Testis (tissue), 3 donors: ENCODE results near the gene VDAC1. TPM values are rescaled to one million over a fixed set of nuclear protein-coding genes. Genes with fewer than 3 reads are reported as not detected.

Experiments used
- DNase-seq: peaks from one replicate; pipeline ENCODE4 v3.0.0-alpha.2; 2019
- H3K27ac ChIP-seq, 2 donors: fragments of 200-600 bp; sonication (generic); one replicate each; pipeline ENCODE4 v1.5.1; 2019
- H3K27me3 ChIP-seq: fragments of 200-600 bp; sonication (generic); one replicate; pipeline ENCODE4 v1.5.1; 2019
- H3K36me3 ChIP-seq: fragments of 200-600 bp; sonication (generic); one replicate; pipeline ENCODE4 v1.5.1; 2017; ENCODE audit warnings: low read depth; ENCODE audit errors: missing control alignments
- H3K4me1 ChIP-seq: fragments of 200-600 bp; sonication (generic); one replicate; pipeline ENCODE4 v1.5.1; 2019
- H3K4me3 ChIP-seq, 2 donors: fragments of 200-600 bp; sonication (generic); one replicate each; pipeline ENCODE4 v1.5.1; 2017 to 2019
- H3K9me3 ChIP-seq: fragments of 200-600 bp; sonication (generic); one replicate; pipeline ENCODE4 v1.5.1; 2017
- POLR2A ChIP-seq: fragments of 450-650 bp; IDR thresholded peaks from one replicate; pipeline ENCODE4 v1.6.1; 2017; ENCODE audit warnings: antibody characterized with exemption, mild to moderate bottlenecking, moderate library complexity
- WGBS, 2 donors: methylation state at CpG; one replicate each; pipeline ENCODE4 v1.1.5; 2018; 5-methylcytosine and 5-hydroxymethylcytosine counted together
- intact Hi-C: fragments of 100-400 bp; cut with DNase I; formaldehyde crosslinking; loops from one replicate; pipeline ENCODE4 v1.15.1; 2023; ENCODE audit warnings: low total_unique reads
- polyA plus RNA-seq: library from polyadenylated mRNA; stranded (reverse); fragments of 350-450 nt; fragmentation: Illumina TruSeq; extraction: RNeasy Lipid Tissue Mini Kit (QIAGEN cat#74804); gene quantifications from one replicate; pipeline ENCODE4 v1.2.3, GENCODE V29; 2014; ENCODE audit warnings: low read depth, low replicate concordance; ENCODE audit not compliant: insufficient read depth
- total RNA-seq, 2 donors: library from RNA; depleted of rRNA; stranded (reverse); fragments of >200 nt; gene quantifications; one replicate each; pipeline ENCODE4 v1.2.3, GENCODE V29; 2016
- TF ChIP-seq, protein P1 (sequence below), 3 experiments: fragments of 450-650 bp in 2 of 3; fragments of 200-600 bp in 1 of 3; sonication (generic) in 1 of 3; IDR thresholded peaks; one replicate each; pipeline ENCODE4 v1.5.1; 2016 to 2019; ENCODE audit warnings: antibody characterized with exemption in 3 of 3, mild to moderate bottlenecking in 2 of 3, moderate library complexity in 1 of 3

VDAC1 gene
- total and polyA plus RNA-seq, 3 donors from 2014 or later: 88.4 to 151 (median 127) TPM

DNA sequence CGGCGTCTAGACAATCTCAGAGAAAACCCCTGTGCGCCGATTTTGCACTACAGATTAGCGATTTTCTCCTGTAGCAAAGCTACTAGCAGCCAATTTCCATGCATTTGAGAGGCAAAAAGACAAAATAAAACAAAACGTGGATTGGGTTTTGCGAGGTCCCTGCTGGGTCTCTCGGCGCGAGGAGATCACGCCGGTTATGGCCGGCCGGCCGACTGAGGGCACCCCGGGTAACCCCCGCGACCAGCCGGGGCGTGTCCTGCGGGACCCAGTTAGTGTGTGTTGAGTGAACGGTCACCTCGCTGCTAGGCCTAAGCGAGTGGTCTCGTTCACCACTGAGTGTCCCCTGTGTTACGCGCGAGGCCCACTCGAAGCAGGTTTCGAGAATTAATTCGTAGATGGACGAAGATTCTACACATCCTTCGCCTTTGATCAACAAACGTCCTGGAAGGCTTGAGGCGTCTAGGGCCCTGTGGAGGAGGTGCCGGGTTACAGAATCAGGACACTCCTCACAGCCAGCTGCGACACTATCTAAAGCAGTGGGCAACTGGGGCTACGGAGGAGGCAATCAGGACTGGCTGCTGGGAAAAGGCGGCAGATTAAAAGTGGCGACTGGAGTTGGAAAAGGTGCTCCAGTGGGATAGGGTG, 764 bp upstream of the VDAC1 start:
- TF ChIP-seq, protein P1, sequence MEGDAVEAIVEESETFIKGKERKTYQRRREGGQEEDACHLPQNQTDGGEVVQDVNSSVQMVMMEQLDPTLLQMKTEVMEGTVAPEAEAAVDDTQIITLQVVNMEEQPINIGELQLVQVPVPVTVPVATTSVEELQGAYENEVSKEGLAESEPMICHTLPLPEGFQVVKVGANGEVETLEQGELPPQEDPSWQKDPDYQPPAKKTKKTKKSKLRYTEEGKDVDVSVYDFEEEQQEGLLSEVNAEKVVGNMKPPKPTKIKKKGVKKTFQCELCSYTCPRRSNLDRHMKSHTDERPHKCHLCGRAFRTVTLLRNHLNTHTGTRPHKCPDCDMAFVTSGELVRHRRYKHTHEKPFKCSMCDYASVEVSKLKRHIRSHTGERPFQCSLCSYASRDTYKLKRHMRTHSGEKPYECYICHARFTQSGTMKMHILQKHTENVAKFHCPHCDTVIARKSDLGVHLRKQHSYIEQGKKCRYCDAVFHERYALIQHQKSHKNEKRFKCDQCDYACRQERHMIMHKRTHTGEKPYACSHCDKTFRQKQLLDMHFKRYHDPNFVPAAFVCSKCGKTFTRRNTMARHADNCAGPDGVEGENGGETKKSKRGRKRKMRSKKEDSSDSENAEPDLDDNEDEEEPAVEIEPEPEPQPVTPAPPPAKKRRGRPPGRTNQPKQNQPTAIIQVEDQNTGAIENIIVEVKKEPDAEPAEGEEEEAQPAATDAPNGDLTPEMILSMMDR (IDR thresholded peaks at IDR 0.05): no peak
- no peak for TF ChIP-seq POLR2A
- DNase-seq: peak; percentile 54
- intact Hi-C loops: no loop called here
- Histone ChIP-seq H3K9me3 (no peaks in the 10 kb centered on the region), H3K4me1 (peaks cover 32% of the 10 kb centered on the region), H3K36me3 (no peaks in the 10 kb centered on the region), H3K27me3 (no peaks in the 10 kb centered on the region), H3K27ac (peak overlapping the region; percentile 98 to 99), H3K4me3 (peak overlapping the region; percentile 92 to 93)
- WGBS, 2 donors: 5 to 8% methylated on average over 37 to 40 of the region's 40 CpGs

DNA sequence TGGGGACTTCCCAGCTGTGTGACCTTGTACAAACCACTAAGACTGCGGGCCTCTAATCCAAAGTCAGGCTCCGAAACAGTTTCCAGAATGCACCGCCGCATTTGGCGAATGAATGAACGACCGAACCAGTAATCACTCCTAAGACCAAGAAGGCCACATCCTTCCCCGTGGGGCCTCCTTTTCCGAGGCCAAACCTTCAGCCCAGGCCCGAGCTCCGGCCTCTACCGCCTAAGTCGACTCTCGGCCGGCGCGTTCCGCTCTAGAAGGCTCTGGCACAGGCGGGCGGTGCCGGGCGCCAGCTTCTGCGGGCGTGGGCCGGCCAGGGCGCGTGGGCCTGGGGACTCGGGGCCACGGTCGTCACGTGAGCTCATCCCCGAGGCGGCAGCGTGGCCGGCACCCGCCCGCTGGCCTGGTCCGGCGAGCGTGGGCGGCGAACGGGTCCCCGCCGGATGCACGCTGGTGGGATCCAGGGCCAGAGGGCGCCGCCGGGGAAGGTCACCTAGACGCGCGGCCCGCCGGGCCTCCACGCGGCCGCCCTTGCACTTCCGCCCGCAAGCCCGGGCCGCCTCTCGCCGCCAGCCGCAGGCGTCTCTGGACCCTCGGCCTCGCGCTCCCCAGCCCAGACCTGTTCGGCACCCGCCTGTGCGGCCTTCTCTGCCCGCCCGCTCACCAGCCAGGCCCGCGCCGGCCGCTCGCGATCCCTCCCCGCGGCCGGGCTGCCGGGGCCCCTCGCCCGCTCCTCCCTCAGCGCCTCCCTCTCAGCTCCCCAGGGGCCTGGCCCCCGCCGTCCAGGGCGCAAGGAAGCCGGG, 754 bp downstream of the VDAC1 start:
- Histone ChIP-seq H3K9me3 (no peaks in the 10 kb centered on the region), H3K27me3 (no peaks in the 10 kb centered on the region), H3K4me3 (peak overlapping the region; percentile 92 to 93), H3K27ac (peak overlapping the region; percentile 98 to 99), H3K4me1 (peaks cover 42% of the 10 kb centered on the region), H3K36me3 (no peaks in the 10 kb centered on the region)
- peak; percentile 68 for DNase-seq
- no peak for TF ChIP-seq POLR2A
- TF ChIP-seq, protein P1 (IDR thresholded peaks at IDR 0.05): no peak
- 0% methylated on average over 39 to 78 of the region's 90 CpGs for WGBS, 2 donors
- intact Hi-C loops: no loop called here

DNA sequence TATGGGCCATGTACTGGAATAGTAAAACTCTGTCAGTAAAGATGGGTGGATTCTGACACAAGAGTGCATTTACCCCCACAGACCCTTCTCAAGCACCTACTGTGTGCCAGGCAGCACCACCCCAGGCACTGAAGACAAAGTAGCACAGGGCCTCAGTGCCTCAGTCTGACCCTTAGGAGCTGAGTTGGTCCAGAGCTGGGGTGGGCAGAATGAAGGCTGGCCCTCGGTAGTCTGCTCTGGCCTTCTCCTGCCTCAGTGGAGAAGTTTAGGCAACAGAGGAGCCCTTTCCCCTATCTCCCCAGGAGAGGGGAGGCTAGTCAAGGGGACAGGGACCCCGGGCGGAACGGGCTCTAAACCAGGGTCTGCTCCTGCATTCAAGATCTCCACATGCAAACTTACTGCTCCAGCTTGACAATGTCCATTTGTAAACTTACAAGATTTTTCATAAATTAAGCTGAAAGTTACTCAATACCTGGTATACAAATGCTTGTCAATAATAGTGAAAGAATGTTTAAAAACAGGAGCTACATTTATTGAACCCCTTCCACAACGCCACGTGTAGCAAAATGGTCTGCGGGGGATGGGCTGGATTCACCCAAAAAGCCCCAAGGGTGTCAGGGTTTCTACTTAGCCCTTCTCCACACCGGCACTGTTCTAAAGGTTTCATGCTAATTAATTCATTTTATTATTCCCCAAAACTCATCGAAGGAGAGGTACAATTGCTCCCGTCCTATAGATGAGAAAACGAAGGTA, 1.5 kb downstream of the VDAC1 start:
- peak overlapping the region; percentile 92 to 93 for H3K4me3 ChIP-seq
- no peak for DNase-seq
- H3K27me3 ChIP-seq: no peaks in the 10 kb centered on the region
- H3K36me3 ChIP-seq: no peaks in the 10 kb centered on the region
- 12 to 24% methylated on average over 11 of the region's 11 CpGs for WGBS, 2 donors
- H3K27ac ChIP-seq: peak overlapping the region; percentile 98 to 99
- H3K9me3 ChIP-seq: no peaks in the 10 kb centered on the region
- intact Hi-C loops: no loop called here
- peaks cover 42% of the 10 kb centered on the region for H3K4me1 ChIP-seq
- TF ChIP-seq, protein P1 (IDR thresholded peaks at IDR 0.05): no peak
- TF ChIP-seq POLR2A: no peak

DNA sequence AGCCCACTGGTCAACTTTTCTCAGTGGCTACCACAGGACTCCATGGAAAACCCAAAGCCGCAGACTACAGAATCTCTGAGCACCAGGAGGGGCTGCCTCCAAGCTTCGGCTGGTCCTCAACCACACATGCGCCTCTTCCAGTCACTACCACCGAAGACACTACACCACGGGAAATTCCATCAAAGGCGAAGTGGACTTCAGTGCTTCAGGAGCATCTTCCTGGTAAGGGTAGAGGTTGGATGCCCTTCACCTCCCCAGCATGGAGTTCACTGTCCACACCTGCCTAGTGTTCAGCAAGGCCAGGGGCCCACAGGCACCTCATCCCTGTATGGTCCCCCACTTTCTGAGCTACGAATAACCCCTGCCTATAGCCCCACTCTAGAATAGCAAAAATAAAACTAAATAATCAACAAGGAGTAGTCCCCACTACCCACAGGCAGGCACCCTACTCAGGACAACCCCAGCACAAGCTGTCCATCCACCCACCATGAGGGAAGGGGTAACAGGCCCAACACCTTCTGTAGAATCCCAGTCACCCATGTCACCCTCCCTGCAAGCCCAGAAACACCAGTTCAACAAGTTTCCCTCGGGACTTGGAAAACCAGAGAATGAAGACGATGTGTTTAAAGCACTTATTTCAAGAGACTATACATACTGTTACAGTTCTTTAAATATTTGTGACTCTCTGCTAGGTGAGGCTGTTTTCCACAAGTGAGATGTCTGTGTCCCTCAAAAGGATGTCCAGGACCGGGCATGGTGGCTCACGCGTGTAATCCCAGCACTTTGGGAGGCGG, 2.6 kb downstream of the VDAC1 start:
- Histone ChIP-seq H3K36me3 (no peaks in the 10 kb centered on the region), H3K27me3 (no peaks in the 10 kb centered on the region), H3K27ac (peak overlapping the region in 1 of 2 donors; percentile 99), H3K9me3 (no peaks in the 10 kb centered on the region), H3K4me3 (no peak overlapping the region), H3K4me1 (peaks cover 42% of the 10 kb centered on the region)
- DNase-seq: no peak
- no peak for TF ChIP-seq POLR2A
- TF ChIP-seq, protein P1 (IDR thresholded peaks at IDR 0.05): no peak
- intact Hi-C loops: no loop called here
- WGBS, 2 donors: 82 to 84% methylated on average over 13 of the region's 13 CpGs
